ENCODE measurements around the gene LSM7. TPM values are rescaled to one million over a fixed set of nuclear protein-coding genes. Genes with fewer than 3 reads are reported as not detected.

Gene LSM7
- total and polyA plus RNA-seq, 7 donors = 51.5 to 427 (median 139) TPM

DNA sequence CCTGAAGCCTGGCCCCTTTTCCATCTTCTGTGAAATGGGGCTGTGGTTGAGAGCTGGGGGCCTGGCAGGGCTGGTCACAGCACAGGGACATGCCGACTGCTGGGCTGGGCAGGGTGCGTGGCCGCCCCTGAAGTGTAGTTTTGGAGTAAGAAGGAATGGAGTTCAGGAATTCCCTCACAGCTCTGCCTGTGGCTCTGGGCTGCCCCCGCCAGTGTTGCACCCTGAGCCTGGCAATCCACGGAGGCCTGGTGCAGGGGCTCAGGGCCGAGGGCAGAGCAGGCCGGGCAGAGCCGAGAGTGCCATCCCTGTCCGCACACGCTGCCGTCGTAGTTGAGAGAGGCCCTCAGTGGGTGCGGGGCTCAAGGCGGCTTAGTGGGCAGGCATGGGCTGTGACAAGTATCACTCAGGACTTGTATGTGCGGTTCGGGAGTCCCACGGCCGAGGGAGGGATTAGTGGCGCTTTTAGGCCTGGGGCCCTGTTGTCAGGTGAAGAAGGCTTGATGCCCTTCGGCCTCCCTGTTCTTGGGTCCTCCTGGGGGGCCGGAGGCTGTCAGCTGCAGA, 9.7 kb upstream of the LSM7 start:
- intact Hi-C loops (cut with DNase I) = no loop called here
- no peak for DNase-seq
- 95 to 96% methylated on average over 21 of the region's 21 CpGs for WGBS, 2 donors

DNA sequence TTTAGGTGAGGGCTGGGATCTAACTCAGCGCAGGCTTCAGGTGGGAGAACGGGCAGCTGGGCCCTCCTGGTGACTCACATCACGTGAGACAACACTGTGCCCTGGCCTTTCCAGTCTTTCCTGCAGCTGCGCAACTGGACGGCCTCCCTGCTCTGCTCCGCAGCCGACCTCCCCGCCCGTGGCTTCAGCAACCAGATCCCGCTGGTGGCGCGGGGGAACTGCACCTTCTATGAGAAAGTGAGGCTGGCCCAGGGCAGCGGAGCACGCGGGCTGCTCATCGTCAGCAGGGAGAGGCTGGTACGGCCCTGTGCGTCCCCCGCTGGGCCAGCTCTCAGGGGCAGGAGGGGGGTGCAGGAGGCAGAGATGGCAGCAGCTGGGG, 8.9 kb upstream of the LSM7 start:
- H3K4me3 ChIP-seq = no peak overlapping the region
- H3K4me1 ChIP-seq = peaks cover 0 to 15% (median 10%) of the 10 kb centered on the region in 4 donors
- peaks cover 0 to 37% (median 13%) of the 10 kb centered on the region in 4 donors for H3K36me3 ChIP-seq
- H3K27ac ChIP-seq = no peak overlapping the region
- TF ChIP-seq POLR2A (IDR thresholded peaks at IDR 0.05) (no peak), POLR2AphosphoS5 (IDR thresholded peaks at IDR 0.05) (no peak), EP300 (IDR thresholded peaks at IDR 0.05) (no peak)
- TF ChIP-seq, protein P1, sequence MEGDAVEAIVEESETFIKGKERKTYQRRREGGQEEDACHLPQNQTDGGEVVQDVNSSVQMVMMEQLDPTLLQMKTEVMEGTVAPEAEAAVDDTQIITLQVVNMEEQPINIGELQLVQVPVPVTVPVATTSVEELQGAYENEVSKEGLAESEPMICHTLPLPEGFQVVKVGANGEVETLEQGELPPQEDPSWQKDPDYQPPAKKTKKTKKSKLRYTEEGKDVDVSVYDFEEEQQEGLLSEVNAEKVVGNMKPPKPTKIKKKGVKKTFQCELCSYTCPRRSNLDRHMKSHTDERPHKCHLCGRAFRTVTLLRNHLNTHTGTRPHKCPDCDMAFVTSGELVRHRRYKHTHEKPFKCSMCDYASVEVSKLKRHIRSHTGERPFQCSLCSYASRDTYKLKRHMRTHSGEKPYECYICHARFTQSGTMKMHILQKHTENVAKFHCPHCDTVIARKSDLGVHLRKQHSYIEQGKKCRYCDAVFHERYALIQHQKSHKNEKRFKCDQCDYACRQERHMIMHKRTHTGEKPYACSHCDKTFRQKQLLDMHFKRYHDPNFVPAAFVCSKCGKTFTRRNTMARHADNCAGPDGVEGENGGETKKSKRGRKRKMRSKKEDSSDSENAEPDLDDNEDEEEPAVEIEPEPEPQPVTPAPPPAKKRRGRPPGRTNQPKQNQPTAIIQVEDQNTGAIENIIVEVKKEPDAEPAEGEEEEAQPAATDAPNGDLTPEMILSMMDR (IDR thresholded peaks at IDR 0.05) = no peak
- DNase-seq = no peak
- intact Hi-C loops (cut with DNase I) = no loop called here
- no peaks in the 10 kb centered on the region for H3K9me3 ChIP-seq
- WGBS, 2 donors = 82 to 87% methylated on average over 19 of the region's 19 CpGs
- no peaks in the 10 kb centered on the region for H3K27me3 ChIP-seq

More for the DNA sequence above, 9.7 kb upstream of the LSM7 start:
- peaks cover 0 to 10% (median 4%) of the 10 kb centered on the region in 4 donors for H3K4me1 ChIP-seq
- no peak overlapping the region for H3K27ac ChIP-seq
- peaks cover 0 to 44% (median 13%) of the 10 kb centered on the region in 4 donors for H3K36me3 ChIP-seq
- no peak for TF ChIP-seq POLR2AphosphoS5 (IDR thresholded peaks at IDR 0.05)
- no peak for TF ChIP-seq POLR2A (IDR thresholded peaks at IDR 0.05)
- no peak for TF ChIP-seq EP300 (IDR thresholded peaks at IDR 0.05)
- TF ChIP-seq, protein P1 (IDR thresholded peaks at IDR 0.05) = no peak
- no peak overlapping the region for H3K4me3 ChIP-seq
- no peaks in the 10 kb centered on the region for H3K27me3 ChIP-seq
- no peaks in the 10 kb centered on the region for H3K9me3 ChIP-seq

DNA sequence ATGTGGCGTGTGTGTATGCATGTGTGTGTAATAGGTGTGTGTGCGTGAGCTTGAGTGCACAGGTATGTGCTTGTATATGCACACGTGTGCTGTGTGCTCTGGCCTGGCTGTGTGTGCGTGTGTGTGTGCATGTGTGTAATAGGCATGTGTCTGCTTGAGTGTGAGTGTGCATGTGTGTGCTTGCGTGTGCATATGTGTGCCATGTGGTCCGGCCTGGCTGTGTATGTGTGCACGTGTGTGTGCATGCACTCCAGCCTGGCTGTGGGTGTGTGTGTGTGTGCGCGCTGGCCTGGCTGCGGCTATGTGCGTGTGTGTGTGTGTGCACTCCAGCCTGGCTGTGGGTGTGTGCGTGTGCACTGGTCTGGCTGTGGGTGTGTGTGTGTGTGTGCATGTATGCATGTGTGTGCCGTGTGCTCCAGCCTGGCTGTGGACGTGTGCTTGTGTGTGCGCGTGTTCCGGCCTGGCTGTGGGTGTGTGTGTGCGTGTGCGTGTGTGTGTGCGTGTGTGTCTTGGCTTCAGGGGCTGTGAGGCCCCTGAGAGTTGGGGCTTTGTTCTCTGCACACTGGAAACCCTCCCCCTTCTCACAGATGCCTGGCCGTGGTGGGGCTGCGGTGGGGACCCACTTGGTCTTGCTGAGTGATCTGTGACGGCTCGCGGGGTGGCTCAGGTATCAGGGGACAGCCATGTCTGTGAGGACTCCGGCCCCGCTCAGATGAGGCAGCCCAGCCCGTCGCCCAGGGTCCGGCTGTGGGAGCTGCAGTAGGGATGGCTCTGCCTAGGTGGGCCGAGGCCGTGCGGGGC, 8.3 kb upstream of the LSM7 start:
- 93 to 97% methylated on average over 33 of the region's 33 CpGs for WGBS, 2 donors

DNA sequence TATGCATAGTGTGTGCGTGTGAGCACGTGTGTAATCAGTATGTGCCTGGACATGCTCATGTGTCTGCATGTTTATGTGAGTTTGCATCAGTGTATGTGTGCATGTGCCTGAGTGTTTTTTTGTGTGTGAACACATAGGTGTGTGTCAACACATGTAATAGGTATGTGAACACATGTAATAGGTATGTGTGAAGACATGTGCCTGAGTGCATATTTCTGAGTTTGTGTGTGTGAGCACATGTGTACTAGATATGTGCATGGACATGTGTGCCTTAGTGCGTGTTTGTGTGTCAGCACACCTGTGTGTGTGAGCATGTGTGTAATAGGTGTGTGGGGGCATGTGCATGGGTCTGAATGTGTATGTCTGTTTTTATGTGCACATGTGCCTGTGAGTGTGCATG, 7.5 kb upstream of the LSM7 start:
- no peak for DNase-seq
- no peak for TF ChIP-seq POLR2AphosphoS5 (IDR thresholded peaks at IDR 0.05)
- TF ChIP-seq EP300 (IDR thresholded peaks at IDR 0.05) = no peak
- TF ChIP-seq POLR2A (IDR thresholded peaks at IDR 0.05) = no peak
- TF ChIP-seq, protein P1 (IDR thresholded peaks at IDR 0.05) = no peak
- Histone ChIP-seq H3K36me3 (peaks cover 0 to 24% (median 9%) of the 10 kb centered on the region in 4 donors), H3K4me3 (no peak overlapping the region), H3K27ac (no peak overlapping the region), H3K9me3 (no peaks in the 10 kb centered on the region), H3K4me1 (peaks cover 0 to 30% (median 24%) of the 10 kb centered on the region in 4 donors), H3K27me3 (no peaks in the 10 kb centered on the region)
- 64 to 95% methylated on average over 3 of the region's 3 CpGs for WGBS, 2 donors
- intact Hi-C loops (cut with DNase I) = no loop called here

More for the DNA sequence above, 8.3 kb upstream of the LSM7 start:
- intact Hi-C loops (cut with DNase I) = no loop called here
- no peaks in the 10 kb centered on the region for H3K9me3 ChIP-seq
- DNase-seq = no peak
- TF ChIP-seq EP300 (IDR thresholded peaks at IDR 0.05) (no peak), POLR2AphosphoS5 (IDR thresholded peaks at IDR 0.05) (no peak), POLR2A (IDR thresholded peaks at IDR 0.05) (no peak)
- TF ChIP-seq, protein P1 (IDR thresholded peaks at IDR 0.05) = no peak
- no peaks in the 10 kb centered on the region for H3K27me3 ChIP-seq
- peaks cover 0 to 21% (median 16%) of the 10 kb centered on the region in 4 donors for H3K4me1 ChIP-seq
- peaks cover 0 to 32% (median 13%) of the 10 kb centered on the region in 4 donors for H3K36me3 ChIP-seq
- H3K4me3 ChIP-seq = no peak overlapping the region
- H3K27ac ChIP-seq = no peak overlapping the region
